ENCODE measurements around the gene GORAB.

GORAB gene

GRCh38 chr1:170538687-170539086 lies 6.7 kb downstream of the GORAB start:
- no peak for DNase-seq (ENCODE audit: low spot score)

GRCh38 chr1:170539154-170539553 lies 7.2 kb downstream of the GORAB start:
- no peak for DNase-seq (ENCODE audit: low spot score)

DNA sequence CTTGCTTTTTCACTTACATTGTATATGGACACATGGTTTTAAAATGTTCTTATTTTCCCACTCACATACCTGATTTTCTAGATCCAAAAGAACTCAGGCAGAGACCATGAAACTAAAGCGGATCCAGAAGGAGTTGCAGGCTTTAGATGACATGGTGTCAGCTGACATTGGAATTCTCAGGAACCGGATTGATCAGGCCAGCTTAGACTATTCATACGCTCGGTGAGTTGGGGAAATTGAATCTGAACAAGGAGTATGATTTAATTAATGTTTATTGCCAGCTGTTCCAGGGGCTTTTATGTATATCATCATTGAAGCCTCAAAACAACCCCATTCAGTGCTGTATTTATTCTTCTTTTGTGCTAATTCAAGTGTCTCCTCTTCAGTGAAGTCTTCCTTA lies 12.7 kb downstream of the GORAB start:
- no peak for DNase-seq (ENCODE audit: low spot score)

- peak; percentile 60 for DNase-seq (ENCODE audit: low spot score)
These were observed 13.5 kb downstream of the GORAB start for GRCh38 chr1:170545476-170545875.

- no peak for DNase-seq (ENCODE audit: low spot score)
These were observed 15.3 kb downstream of the GORAB start for GRCh38 chr1:170547255-170547654.

GRCh38 chr1:170548497-170548896 lies 16.5 kb downstream of the GORAB start:
- DNase-seq (ENCODE audit: low spot score) = no peak

DNA sequence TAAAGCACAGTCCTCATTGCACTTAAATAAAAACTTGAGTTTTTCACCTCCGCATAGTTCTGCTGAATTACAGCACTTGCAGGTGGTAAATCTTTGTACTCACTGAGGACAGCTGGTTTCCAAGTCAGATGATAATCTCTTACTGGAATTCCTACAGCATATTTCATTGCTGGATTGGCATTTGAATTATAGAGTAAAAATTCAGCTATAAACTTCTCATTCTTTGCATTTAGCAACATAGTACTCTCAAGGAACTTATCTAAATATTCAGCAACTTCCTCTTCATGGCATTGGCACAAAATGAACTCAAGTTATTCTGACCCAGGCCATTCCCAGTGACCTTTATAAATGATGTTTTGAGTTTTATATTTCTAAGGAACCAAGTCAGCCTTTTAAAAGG lies 23.4 kb downstream of the GORAB start:
- no peak for DNase-seq (ENCODE audit: low spot score)

- no peak for DNase-seq (ENCODE audit: low spot score)
These were observed 25.0 kb downstream of the GORAB start for GRCh38 chr1:170556917-170557316.

DNA sequence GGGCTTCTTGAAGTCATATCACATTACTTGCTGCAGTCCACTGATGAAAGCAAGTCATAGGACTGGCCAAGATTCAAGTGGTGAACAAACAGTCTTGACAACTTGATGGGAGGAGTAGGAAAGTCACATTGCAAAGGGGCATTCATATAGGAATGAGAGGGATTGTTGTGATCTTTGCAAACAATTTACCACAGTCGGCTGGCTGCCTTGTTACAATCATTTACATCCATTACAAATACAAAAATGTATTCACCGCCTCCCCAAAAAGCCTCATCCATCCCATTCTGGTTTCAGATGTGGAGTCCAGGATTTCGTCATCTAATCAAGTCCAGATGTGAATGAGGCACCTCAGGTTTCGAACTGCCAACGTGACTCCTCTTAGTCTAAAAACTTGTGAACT lies 26.8 kb downstream of the GORAB start:
- no peak for DNase-seq (ENCODE audit: low spot score)

DNA sequence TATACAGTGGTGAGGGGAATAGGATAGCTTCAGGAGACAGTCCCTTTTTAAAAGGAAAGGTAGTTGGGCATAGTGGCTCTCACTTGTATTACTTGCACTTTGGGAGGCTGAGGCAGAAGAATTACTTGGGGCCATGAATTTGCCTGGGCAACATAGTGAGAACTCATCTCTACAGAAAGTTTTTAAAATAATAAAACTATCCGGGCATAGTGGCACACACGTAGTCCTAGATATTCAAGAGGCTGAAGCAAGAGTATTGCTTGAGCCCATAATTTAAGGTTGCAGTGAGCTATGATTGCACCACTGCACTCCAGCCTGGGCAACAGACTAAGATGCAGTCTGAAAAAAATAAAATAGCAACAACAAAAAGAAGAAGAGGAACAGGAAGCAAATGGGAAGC lies 27.2 kb downstream of the GORAB start:
- no peak for DNase-seq (ENCODE audit: low spot score)

GRCh38 chr1:170560681-170561285 lies 28.8 kb downstream of the GORAB start:
- no peak for DNase-seq (ENCODE audit: low spot score)

GRCh38 chr1:170562646-170563338 lies 30.8 kb downstream of the GORAB start:
- DNase-seq (ENCODE audit: low spot score) = peak; percentile 95

DNA sequence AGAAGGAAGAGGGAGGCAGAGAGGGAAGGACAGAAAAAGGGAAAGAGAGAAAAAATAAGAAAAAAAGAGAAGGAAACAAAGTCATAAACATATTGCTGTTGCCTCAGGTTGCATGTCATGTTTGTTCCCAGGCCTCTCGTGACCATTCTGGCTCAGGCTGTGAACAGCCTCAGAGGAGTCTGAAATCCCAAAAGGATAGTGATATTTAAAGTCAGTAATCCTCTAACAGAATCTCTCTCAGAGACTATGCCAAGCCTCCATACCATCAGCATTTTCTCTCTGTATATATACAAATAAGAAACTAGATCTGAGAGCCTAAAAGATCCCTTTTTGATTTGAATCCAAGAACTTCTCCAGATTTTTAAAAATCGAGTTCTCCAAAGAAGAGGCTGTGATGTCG lies 35.2 kb downstream of the GORAB start:
- DNase-seq (ENCODE audit: low spot score) = no peak

DNA sequence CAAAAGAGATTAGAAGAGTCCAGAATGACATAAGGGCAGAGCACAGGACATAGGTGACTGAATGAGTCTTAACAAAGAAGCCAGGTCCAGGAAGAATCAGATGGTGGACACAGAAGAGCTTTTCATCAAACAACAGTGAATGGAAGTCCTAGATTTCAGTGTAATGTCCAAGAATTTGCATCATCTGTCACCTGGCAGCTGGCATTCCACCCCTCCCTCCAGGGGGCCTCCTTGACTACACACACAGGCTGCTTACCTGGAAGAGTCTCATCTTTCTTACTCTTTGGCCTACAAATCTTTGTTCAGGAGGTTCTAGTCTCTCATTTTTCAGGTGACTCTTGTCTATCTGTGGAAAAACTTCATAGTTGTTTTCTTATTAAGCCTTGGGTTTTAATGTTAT lies 36.2 kb downstream of the GORAB start:
- DNase-seq (ENCODE audit: low spot score) = no peak

GRCh38 chr1:170576980-170577379 lies 45.0 kb downstream of the GORAB start:
- no peak for DNase-seq (ENCODE audit: low spot score)

DNA sequence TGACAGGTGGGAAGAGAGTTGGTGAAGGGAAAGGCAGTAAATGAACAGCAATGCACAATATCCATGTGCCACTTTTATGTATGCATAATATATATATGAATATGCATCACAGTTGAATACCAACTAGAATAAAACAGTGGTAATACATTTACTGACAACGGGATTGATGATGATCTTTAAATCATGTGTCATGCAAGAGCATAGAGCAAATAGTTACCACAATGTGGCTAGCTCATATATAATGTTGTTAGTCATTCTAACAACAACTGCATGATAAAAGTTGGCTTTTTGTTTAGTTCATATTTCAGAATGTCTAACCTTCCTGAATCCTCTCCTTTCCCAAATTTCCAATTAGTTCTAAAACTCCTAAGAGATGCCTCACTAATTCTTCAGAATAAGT lies 46.4 kb downstream of the GORAB start:
- DNase-seq (ENCODE audit: low spot score) = no peak

GRCh38 chr1:170580636-170581440 lies 48.9 kb downstream of the GORAB start:
- DNase-seq (ENCODE audit: low spot score) = no peak

GRCh38 chr1:170583186-170583585 lies 51.2 kb downstream of the GORAB start:
- no peak for DNase-seq (ENCODE audit: low spot score)

DNA sequence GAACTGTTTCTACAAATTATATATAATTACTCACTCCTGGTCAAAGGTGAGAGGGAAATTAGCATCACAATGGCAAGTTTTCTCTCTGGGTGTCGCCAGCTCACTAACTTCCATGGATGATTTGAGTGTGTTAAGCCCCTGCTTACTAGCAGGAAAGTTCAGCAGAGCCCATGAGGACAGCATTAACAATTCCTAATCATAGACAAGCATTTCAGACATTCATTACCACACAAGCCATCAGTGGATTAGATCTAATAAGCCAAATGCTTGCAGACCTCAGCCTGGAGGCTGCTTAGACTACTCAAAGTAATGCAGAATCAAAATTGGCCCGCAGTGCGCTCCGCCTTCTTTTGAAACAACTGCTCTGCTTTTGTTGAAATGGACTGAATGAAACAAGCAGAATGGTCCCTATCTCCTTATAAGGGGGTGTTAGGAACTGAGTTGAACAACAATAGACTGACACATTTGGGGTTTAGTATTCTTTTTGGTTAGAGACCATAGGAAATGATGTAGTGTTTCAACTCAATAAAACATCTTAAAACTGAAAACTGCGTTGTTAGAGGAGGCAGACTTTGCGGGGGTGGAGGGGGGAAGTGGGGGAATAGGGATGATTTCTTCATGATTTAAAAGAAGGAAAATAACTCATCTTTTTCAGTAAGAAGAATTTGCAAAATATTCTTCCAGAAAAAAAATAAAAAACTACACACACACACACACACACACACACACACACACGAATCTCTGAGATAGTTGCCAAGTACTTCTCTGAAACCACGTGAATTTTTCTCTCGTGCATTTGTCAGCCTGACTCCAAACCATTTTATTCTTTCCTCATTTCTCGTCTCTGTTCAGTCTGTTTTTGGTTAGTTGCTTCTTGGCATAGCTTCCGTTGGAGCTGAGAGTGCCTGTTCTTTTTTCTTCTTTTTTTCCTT lies 54.6 kb downstream of the GORAB start:
- no peak for DNase-seq (ENCODE audit: low spot score)

DNA sequence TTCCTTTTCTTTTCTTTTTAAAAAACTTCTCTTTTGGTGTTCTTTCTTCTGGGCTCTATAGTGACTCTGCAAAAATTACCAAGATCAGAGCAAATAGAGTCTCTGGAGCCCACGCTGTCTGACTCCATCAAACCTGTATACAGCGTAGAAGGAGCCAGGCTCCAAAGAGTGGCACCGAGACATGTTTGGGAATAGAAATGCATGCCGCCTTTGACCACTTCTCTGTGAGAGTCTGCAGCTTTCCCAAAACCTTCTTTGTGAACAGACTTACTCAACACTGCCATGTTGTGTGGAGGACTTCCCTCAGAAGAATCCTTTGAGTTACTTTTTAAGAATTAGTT lies 55.3 kb downstream of the GORAB start:
- DNase-seq (ENCODE audit: low spot score) = no peak

- no peak for DNase-seq (ENCODE audit: low spot score)
These were observed 59.1 kb downstream of the GORAB start for GRCh38 chr1:170590921-170591705.
